Right lobe of liver (tissue), 4 donors: ENCODE measurements around the gene ZNF620.

Source experiments
- CTCF ChIP-seq, 4 donors: fragments of 200-600 bp in 3 of 4; fragments of 450-650 bp in 1 of 4; IDR thresholded peaks; one replicate each; pipeline versions ENCODE4 v1.5.1 to v1.8.0; 2016 to 2022; ENCODE audit warnings: antibody characterized with exemption in 4 of 4, mild to moderate bottlenecking in 2 of 4
- POLR2A ChIP-seq: fragments of 450-650 bp; IDR thresholded peaks from one replicate; pipeline ENCODE4 v1.6.1; 2017; ENCODE audit warnings: antibody characterized with exemption, mild to moderate bottlenecking
- donor health status: DM: no; HTN: no; CAD: no.
- donor health status: DM: no; HTN: no; CAD: no.
- donor health status: DM: no; HTN: yes; CAD: no.

- TF ChIP-seq POLR2A: no peak
- TF ChIP-seq CTCF (IDR thresholded peaks at IDR 0.05): no peak
Observed at GRCh38 chr3:40499952-40500351, 5.9 kb upstream of the ZNF620 start.
